Prostate gland (tissue), 2 donors: ENCODE data around the gene IMPG1.

Experiments
- CTCF ChIP-seq, 4 experiments: fragments of 200-600 bp in 2 of 4; fragments of 450-650 bp in 2 of 4; sonication (generic) in 2 of 4; IDR thresholded peaks; 1 replicate in 3 of 4; 2 replicates in 1 of 4; pipeline ENCODE4 v1.5.1; 2016 to 2019; ENCODE audit warnings: antibody characterized with exemption in 4 of 4, mild to moderate bottlenecking in 2 of 4, moderate library complexity in 2 of 4
- POLR2A ChIP-seq: fragments of 450-650 bp; IDR thresholded peaks from one replicate; pipeline ENCODE4 v1.6.1; 2016; ENCODE audit warnings: antibody characterized with exemption, mild to moderate bottlenecking
- POLR2AphosphoS5 ChIP-seq: sonication (generic); formaldehyde crosslinking; IDR thresholded peaks from one replicate; pipeline ENCODE4 v1.6.1; 2017; ENCODE audit warnings: antibody characterized with exemption

DNA sequence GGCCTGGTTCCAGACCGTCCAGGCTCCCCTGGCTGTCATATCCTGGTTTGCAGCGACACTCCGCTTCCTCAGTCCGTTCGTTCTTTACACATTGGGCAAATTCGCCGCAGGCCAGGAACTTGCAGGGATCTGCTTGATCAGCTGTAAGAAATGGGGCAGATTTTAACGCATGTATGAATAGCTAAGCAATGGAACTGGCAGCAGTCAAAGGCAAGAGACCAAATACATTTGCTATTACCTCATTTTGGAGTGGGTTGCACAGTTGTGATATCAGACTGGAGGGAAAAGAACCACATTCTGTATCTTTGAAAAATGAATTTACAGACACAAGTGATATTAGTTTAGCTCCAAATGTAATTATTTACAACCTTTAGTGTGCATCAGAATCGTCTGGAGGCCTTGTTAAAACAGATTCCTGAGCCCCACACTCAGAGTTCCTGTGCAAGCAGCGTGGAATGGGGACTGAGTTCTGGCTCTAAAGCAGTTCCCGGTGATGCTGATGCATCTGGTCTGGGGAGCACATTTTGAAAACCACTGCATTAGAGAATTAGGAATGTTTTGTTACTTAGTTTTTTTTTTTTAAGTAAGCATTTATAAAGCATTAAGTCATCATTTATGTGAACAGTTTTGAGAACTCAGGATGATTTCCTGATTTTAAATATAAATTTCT is 141.3 kb downstream of the IMPG1 start:
- no peak for TF ChIP-seq POLR2A
- TF ChIP-seq POLR2AphosphoS5: no peak
- TF ChIP-seq CTCF (IDR thresholded peaks at IDR 0.05): no peak
